Measurements from ENCODE around the gene GADD45A. TPM values are rescaled to one million over a fixed set of nuclear protein-coding genes. Genes with fewer than 3 reads are reported as not detected.
"Not testable (repeated sequence)": the region's sequence is repeated elsewhere in the genome, so short reads cannot be mapped to it uniquely, and the experiment has no call there.

Gene GADD45A
- total RNA-seq, 1 experiment from 2014 or later: 58.6 TPM

DNA sequence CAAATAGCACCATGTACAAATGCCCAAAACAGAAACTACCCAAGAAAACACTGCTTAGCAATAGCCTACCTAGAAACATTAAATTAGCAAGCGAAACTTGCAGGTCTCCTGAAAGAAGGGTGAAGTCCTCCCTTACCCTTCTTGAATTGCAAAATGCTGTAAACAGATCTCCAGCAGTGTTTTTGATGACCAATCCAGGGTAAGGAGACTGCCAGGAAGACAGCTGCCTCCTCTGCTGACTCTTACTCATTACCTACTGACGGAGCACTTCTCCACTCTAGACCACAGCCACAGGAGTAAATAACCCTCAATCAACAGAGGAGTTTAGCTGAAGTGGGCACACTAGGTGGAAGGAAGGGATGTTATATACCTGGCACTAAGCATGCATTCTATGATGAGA lies 32.2 kb upstream of the GADD45A start:
- intact Hi-C loops (cut with micrococcal nuclease; ENCODE audit: unreplicated experiment): no loop called here
- ChIA-PET CTCF (no interaction called here), POLR2A (no interaction called here)
- DNase-seq: no peak
- Mint-ChIP-seq H3K9me3 (ENCODE audit: unreplicated experiment) (no peaks in the 10 kb centered on the region), H3K36me3 (ENCODE audit: insufficient read depth, unreplicated experiment) (no peaks in the 10 kb centered on the region), H3K4me1 (ENCODE audit: low read depth, unreplicated experiment) (peaks cover 18% of the 10 kb centered on the region), H3K27me3 (ENCODE audit: insufficient read depth, unreplicated experiment) (no peaks in the 10 kb centered on the region), H3K27ac (ENCODE audit: unreplicated experiment) (no peak overlapping the region), H3K4me3 (ENCODE audit: unreplicated experiment) (no peak overlapping the region)
- Histone ChIP-seq H3K4me1 (peaks cover 18% of the 10 kb centered on the region), H3K9me3 (no peaks in the 10 kb centered on the region; the same call in 1 of the 2 replicates), H3K27me3 (replicated peaks; ENCODE audit: control insufficient read depth, insufficient read depth, low read length) (no peaks in the 10 kb centered on the region), H3K36me3 (ENCODE audit: control insufficient read depth, insufficient read depth, low read length) (no peaks in the 10 kb centered on the region), H3K4me3 (ENCODE audit: low read depth, low read length) (no peak overlapping the region)
- no TSS peak for BruUV-seq (replicated peaks)
- TF ChIP-seq, protein P1, sequence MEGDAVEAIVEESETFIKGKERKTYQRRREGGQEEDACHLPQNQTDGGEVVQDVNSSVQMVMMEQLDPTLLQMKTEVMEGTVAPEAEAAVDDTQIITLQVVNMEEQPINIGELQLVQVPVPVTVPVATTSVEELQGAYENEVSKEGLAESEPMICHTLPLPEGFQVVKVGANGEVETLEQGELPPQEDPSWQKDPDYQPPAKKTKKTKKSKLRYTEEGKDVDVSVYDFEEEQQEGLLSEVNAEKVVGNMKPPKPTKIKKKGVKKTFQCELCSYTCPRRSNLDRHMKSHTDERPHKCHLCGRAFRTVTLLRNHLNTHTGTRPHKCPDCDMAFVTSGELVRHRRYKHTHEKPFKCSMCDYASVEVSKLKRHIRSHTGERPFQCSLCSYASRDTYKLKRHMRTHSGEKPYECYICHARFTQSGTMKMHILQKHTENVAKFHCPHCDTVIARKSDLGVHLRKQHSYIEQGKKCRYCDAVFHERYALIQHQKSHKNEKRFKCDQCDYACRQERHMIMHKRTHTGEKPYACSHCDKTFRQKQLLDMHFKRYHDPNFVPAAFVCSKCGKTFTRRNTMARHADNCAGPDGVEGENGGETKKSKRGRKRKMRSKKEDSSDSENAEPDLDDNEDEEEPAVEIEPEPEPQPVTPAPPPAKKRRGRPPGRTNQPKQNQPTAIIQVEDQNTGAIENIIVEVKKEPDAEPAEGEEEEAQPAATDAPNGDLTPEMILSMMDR (IDR thresholded peaks at IDR 0.05; ENCODE audit: insufficient read depth in 1 of 2, low read depth in 1 of 2, low read length in 1 of 2, severe bottlenecking in 1 of 2, unreplicated experiment in 1 of 2): no peak

DNA sequence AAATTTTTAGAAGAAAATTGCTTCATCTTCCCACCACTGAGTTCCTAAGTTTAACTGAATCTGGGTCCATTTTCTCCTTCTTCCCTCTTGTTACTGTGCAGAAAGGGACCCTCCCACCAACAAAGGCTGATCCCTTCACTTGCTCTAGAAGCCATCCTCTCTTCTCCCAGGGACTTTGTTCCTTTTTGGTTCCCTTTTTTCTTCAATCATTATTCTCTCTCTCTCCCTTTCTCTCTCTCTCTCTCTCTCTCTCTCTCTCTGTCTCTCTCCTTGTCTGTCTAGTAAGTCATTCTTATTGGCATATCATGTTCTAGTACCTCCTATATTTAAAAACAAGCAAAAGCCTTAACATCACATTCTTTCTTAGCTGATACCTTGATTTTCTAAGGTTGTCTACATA lies 31.7 kb upstream of the GADD45A start:
- no peak for DNase-seq
- TF ChIP-seq, protein P1 (IDR thresholded peaks at IDR 0.05; ENCODE audit: insufficient read depth in 1 of 2, low read depth in 1 of 2, low read length in 1 of 2, severe bottlenecking in 1 of 2, unreplicated experiment in 1 of 2): no peak
- Mint-ChIP-seq H3K36me3 (ENCODE audit: insufficient read depth, unreplicated experiment) (no peaks in the 10 kb centered on the region), H3K27me3 (ENCODE audit: insufficient read depth, unreplicated experiment) (no peaks in the 10 kb centered on the region), H3K4me1 (ENCODE audit: low read depth, unreplicated experiment) (peaks cover 18% of the 10 kb centered on the region), H3K4me3 (ENCODE audit: unreplicated experiment) (no peak overlapping the region), H3K27ac (ENCODE audit: unreplicated experiment) (peak overlapping the region; percentile 14), H3K9me3 (ENCODE audit: unreplicated experiment) (no peaks in the 10 kb centered on the region)
- Histone ChIP-seq H3K9me3 (no peaks in the 10 kb centered on the region), H3K27me3 (replicated peaks; ENCODE audit: control insufficient read depth, insufficient read depth, low read length) (no peaks in the 10 kb centered on the region), H3K36me3 (ENCODE audit: control insufficient read depth, insufficient read depth, low read length) (no peaks in the 10 kb centered on the region), H3K4me3 (ENCODE audit: low read depth, low read length) (no peak overlapping the region), H3K4me1 (peaks cover 16% of the 10 kb centered on the region)
- POLR2A ChIA-PET: no interaction called here
- CTCF ChIA-PET: no interaction called here
- intact Hi-C loops (cut with micrococcal nuclease; ENCODE audit: unreplicated experiment): no loop called here
- BruUV-seq (replicated peaks): no TSS peak

DNA sequence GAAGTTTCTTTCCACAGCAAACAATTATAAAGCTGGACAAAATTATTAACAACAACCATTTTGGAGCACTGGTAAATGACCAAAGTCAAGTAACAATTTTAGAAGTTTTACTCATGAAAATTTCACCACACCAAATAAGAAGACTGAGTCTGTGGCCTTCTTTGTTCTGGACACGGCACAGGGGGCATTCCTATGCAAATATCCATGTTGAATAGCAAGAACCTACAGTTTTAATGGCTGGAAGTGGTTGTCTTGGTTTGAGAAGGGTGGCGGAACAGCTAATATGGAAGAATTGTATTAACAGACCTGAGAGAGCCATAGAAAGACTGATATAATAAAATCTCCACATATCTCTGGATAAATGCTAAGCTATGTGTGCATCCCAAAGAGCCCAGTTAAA lies 29.4 kb upstream of the GADD45A start:
- Histone ChIP-seq H3K4me1 (peaks cover 8% of the 10 kb centered on the region), H3K4me3 (ENCODE audit: low read depth, low read length) (no peak overlapping the region), H3K27me3 (replicated peaks; ENCODE audit: control insufficient read depth, insufficient read depth, low read length) (no peaks in the 10 kb centered on the region), H3K9me3 (no peaks in the 10 kb centered on the region), H3K36me3 (ENCODE audit: control insufficient read depth, insufficient read depth, low read length) (no peaks in the 10 kb centered on the region)
- ChIA-PET CTCF (no interaction called here), POLR2A (no interaction called here)
- peaks cover 10% of the 10 kb centered on the region for H3K9me3 Mint-ChIP-seq (ENCODE audit: unreplicated experiment)
- intact Hi-C loops (cut with micrococcal nuclease; ENCODE audit: unreplicated experiment): no loop called here
- BruUV-seq (replicated peaks): no TSS peak
- peaks cover 23% of the 10 kb centered on the region for H3K4me1 Mint-ChIP-seq (ENCODE audit: low read depth, unreplicated experiment)
- H3K27ac Mint-ChIP-seq (ENCODE audit: unreplicated experiment): no peak overlapping the region
- H3K4me3 Mint-ChIP-seq (ENCODE audit: unreplicated experiment): no peak overlapping the region
- no peak for DNase-seq
- TF ChIP-seq, protein P1 (IDR thresholded peaks at IDR 0.05; ENCODE audit: insufficient read depth in 1 of 2, low read depth in 1 of 2, low read length in 1 of 2, severe bottlenecking in 1 of 2, unreplicated experiment in 1 of 2): no peak
- H3K27me3 Mint-ChIP-seq (ENCODE audit: insufficient read depth, unreplicated experiment): no peaks in the 10 kb centered on the region
- H3K36me3 Mint-ChIP-seq (ENCODE audit: insufficient read depth, unreplicated experiment): peaks cover 6% of the 10 kb centered on the region

DNA sequence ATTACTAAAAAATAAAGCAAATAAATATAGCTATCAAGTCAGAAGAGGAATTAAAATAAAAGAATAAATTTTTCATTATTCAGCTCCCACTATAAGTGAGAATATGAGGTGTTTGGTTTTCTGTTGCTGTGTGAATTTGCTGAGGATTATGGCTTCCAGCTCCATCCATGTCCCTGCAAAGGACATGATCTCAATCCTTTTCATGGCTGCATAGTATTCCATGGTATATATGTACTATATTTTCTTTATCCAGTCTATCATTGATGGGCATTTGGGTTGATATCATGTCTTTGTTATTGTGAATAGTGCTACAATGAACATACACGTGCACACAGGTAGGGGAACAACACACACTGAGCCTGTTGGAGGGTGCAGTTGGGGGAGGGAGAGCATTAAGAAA lies 27.8 kb upstream of the GADD45A start:
- H3K4me3 ChIP-seq (ENCODE audit: low read depth, low read length); H3K27ac Mint-ChIP-seq (ENCODE audit: unreplicated experiment); H3K27me3 ChIP-seq (replicated peaks; ENCODE audit: control insufficient read depth, insufficient read depth, low read length); H3K4me1 ChIP-seq; BruUV-seq (replicated peaks); POLR2A ChIA-PET; intact Hi-C loops (cut with micrococcal nuclease; ENCODE audit: unreplicated experiment); H3K36me3 Mint-ChIP-seq (ENCODE audit: insufficient read depth, unreplicated experiment); H3K36me3 ChIP-seq (ENCODE audit: control insufficient read depth, insufficient read depth, low read length); CTCF ChIA-PET; H3K4me3 Mint-ChIP-seq (ENCODE audit: unreplicated experiment); DNase-seq; H3K9me3 ChIP-seq; H3K27me3 Mint-ChIP-seq (ENCODE audit: insufficient read depth, unreplicated experiment): not testable (repeated sequence)
- peaks cover 18% of the 10 kb centered on the region for H3K4me1 Mint-ChIP-seq (ENCODE audit: low read depth, unreplicated experiment)
- H3K9me3 Mint-ChIP-seq (ENCODE audit: unreplicated experiment): peaks cover 11% of the 10 kb centered on the region

Data from Caco-2 (cell line).